T-helper 22 cell (primary cell): Measurements from ENCODE around the gene CACNA1A.
"Not testable (repeated sequence)": the region's sequence is repeated elsewhere in the genome, so short reads cannot be mapped to it uniquely, and the experiment has no call there.

Experiments used
- DNase-seq: peaks from one replicate; pipeline ENCODE4 v3.0.0-alpha.2; 2020; ENCODE audit warnings: low read depth

Gene CACNA1A

GRCh38 chr19:13506471-13506820 is at the start of gene CACNA1A:
CACNA1A (minus strand) TSS chr19:13506479; CDS start chr19:13506224, 255 bp downstream.
- DNase-seq = no peak

DNA sequence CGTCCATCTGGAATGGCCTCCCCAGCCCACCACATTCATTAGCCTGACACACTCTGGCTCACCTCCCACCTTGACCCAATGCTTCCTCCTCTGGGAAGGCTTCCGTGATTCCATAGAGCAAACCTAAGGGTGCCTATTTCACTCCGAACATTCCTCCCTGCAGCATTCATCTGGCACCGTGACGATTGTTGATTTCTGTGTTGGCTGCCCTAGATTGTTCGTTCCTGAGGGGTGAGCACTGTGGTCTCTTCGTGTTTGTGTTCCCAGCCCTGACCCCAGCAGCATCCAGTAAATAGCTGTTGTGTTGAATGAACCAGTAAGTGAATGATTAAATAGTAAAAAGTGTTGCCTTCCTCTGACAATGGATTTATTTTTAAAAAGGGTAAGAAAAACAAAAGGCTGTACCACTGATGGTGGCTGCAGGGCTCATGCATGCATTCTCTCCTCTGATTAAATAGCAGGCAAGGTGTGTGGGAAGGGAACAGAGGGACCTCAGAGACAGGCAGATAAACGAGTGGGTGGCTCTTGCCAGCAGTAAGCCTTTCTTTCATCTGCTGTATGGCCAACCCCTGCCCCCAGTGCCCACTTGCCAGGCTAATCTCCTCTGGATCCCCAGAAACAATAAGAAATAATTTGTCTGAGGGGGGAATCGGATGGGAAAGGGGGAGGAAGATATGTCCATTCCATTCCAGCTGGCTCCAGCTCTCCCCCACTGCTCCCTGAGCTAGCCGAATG is 48.4 kb upstream of the CACNA1A start:
- DNase-seq = no peak

DNA sequence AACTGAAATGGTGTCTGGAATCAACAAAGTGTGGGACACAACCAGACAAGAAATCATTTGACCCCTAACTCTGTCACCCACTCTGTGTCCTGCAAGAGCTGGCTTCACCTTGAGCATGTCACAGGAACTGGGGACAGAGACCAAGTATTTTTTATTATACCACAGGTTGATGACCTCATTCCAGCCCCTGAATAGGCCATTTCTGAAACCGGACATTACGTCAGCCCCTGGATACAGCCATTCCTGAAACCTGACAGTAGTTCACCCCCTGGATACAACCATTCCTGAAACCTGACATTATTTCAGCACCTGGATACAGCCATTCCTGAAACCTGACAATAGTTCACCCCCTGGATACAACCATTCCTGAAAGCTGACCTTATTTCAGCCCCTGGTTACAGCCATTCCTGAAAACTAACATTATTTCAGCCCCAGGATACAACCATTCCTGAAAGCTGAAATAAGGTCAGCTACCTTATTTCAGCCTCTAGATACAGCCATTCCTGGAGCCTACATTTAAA is 47.7 kb upstream of the CACNA1A start:
- DNase-seq = no peak

DNA sequence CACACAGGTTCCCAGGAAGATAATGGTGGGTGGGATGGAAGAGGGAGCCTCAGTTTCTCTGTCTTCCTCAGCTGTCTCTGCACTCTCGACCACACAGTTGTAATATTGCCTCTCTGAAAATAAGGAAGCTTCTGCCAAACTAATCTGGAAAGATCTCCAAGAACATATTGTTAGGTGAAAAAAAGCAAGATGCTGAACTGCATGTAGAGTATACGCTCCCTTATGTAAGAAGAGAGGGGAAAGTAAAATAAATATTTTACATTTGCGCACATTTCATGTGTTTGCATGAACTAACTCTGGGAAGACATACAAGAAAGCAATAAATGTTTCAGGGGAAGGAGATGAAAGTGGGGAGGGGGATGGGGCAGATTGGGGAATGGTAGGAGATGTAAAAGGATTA is 41.9 kb upstream of the CACNA1A start:
- no peak for DNase-seq

GRCh38 chr19:13547102-13547501 is 40.8 kb upstream of the CACNA1A start:
- DNase-seq = no peak

GRCh38 chr19:13544423-13544822 is 38.1 kb upstream of the CACNA1A start:
- no peak for DNase-seq

DNA sequence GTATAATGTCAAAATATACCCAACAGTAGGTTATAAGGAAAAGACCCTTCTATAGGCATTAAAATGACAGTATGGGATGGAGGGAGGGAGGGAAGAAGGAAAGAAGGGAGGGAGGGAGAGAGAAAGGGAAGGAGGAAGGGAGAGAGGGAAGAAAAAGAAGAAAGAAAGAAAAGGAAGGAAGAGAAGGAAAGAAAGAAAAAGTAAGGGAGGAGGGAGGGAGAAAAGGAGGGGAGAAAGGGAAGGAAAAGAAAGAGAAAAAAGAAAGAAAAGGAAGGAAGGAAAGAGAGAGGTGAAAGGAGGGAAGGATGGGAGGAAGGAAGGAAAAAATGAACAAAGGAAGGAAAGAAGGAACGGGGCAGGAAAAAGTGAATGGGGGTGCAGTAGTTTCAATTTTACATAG is 35.3 kb upstream of the CACNA1A start:
- no peak for DNase-seq

DNA sequence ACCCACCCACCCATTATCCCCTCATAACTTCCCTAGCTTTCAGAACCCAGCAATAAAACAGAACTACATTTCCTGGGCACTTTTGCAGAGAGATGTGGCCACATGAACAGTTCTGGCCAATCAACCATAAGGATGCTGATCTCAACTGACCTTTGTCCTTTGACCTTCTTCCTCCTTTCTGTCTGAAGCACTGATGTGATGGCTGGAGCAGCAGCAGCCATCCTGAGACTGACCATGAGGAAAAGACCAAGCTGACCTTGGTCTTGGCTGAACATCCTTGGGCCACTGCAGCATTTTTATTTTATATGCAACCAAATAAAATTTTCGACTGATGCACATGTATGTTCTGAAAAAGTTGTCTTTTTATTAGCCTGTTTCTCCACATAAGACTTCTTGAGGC is 33.1 kb upstream of the CACNA1A start:
- no peak for DNase-seq

DNA sequence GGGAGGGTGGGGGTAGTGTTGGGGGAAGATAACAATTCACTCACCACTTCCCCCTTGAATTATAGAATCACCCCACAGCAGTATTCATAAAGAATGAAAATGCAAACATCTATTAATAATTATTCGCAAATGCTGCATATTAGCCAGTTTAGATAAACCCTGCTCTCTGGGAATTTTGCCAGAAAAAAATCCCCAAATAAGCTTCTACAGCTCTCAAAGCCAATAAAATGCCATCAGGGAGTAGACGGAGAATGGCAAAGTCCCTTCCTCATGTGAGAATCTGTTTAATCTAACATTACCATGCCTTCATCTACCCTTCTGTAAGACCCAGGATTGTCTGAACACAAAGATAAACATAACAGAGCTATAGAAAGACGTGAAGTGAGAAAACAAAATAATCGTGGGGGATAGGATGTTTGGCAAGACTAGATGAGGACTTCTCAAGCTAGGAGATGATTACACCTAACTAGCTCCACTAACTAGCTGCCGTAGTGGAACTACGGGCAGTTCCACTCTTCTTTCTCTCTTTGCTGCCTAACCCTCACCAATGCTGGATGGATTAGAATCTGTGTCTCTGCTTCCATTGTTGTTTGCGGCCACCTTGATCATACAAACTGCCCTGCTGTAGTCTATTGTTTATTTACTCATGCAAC is 32.4 kb upstream of the CACNA1A start:
- DNase-seq = no peak

DNA sequence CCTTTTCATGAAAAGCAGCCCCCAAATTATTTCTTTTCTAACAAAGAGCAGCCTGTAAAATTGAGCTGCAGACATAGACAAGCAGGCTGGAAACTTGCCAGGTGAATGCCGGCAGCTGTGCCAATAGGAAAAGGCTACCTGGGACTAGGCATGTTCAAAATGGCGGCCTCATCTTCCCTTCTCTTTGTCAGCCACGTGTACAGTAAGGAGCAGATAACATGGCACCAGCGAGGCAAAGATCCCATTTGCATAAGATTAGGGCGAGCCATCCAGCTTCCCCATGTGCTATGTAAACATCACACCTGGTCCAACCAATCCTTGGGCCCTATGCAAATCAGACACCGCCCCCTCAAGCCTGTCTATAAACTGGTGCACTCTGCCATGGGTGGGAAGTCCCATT is 31.2 kb upstream of the CACNA1A start:
- DNase-seq = no peak

DNA sequence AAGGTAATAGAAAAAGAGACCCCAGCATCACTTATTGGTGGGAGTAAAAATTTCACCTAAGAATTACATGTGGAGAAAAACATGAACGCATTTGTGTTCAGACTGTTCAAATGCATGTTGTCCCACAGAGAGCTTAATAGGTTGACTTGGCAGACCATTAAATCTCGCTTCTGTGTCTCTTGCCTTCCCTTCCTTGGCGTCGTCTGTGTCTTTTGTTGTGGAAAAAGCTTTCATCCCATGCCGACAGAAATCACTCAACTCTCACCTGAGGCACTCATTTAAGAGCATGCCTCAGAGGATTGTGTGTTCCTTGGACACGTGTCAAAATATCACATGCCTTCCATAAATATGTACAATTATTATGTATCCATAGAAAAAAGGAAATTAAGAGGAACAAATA is 24.4 kb upstream of the CACNA1A start:
- DNase-seq = no peak

GRCh38 chr19:13529721-13530120 is 23.4 kb upstream of the CACNA1A start:
- not testable (repeated sequence) for DNase-seq

DNA sequence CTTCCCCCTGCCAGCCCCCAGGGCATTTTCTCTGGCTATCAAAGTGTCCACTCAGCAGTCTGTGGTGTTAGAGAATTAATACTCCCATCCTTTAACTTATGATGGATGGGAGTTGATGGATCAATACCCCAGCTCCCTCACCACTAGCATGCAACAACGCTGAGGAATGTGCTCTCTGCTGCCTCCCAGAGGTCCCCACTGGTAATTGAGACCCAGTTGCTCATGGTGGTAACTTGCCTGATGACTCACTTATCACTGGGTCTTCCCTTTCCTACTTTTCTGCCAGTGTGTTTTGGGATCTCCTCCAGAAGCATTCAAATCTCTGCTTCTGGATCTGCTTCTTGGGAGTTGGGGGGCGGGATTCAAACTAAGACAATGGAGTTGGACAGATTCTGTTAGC is 20.3 kb upstream of the CACNA1A start:
- no peak for DNase-seq

DNA sequence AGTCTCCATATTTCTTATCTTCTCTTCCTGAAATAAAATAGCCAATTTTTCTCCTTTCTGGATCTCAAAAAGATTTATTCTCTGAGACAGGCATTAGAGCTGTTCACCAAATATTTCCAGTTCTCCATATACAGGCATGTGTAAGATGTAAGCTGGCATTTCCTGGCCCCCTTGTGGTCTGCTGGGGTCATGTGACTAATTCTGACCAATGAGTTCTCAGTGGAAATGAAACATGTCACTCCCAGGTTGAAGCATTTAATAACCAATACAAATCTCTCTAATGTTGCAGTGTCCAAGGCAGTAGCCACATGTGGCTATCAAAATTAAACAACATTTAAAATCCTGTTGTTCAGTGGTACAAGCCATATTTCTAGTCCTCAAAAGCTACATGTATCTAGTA is 14.8 kb upstream of the CACNA1A start:
- DNase-seq = no peak

DNA sequence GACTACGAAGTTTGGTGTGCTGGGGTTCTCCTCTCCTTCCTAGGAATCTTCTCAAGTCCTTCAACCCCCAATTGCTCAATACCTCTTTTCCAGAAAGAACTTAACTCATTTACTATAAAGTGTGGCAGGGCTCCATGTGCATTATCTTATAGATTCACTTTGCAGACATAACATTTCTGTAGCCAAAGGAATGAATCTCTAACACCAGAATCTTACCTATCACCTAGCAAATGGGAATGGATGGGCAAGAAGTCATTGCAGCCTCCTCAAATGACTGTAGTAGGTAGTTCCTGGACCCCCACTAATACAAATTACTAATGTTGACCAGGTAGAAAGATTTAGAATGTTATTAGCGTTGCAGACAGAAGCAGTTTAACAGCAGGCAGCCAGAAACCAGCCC is 5.7 kb upstream of the CACNA1A start:
- no peak for DNase-seq

- no peak for DNase-seq
Observed at GRCh38 chr19:13507053-13507611, 853 bp upstream of the CACNA1A start.

GRCh38 chr19:13505761-13506470 is 363 bp downstream of the CACNA1A start:
- DNase-seq = no peak

DNA sequence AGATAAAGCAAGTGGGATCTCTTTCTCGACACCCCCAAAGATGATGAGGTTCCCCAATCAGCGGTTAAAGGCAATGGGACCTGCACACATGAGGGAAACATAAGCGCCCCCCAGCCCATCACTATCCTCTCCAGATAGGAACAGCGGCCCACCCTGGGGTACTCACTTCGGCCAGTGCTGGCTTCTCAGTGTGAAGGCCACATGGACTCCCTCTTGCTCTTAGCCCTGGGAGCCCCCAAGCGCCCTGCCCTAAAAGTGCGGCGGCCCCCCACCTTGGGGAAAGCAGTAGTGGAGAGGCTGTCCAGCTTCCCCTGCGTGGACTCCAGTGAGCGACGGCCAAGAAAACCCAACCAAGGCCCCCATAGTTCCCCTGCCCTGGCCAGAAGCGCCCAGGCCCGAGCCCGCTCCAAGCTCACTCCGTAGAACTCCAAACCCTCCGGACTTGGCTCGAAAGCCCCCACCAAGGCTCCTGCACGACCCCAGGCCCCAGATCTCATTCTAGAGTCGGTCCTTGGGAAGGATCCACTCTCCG is 1.0 kb downstream of the CACNA1A start:
- no peak for DNase-seq

GRCh38 chr19:13503570-13504235 is 2.6 kb downstream of the CACNA1A start:
- DNase-seq = no peak

DNA sequence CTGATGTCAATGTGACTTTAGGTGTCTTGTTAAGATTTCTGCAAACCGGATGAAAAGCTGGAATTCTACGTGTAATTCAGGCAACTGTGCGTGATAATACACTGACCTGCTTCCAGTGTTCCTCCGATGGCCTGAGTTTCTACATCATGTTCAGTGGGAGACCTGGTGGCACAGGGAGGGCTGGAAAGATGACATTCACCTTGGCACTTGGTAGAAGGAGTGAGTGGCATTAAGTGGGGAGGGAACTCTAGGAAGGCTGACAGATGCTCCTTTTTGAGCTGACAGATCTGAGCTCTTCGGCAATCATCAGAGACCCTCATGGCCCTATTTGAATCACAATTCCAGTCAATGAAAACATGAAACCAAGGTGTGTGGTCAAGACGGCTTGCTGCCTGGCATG is 4.0 kb downstream of the CACNA1A start:
- no peak for DNase-seq

- DNase-seq = no peak
Observed at GRCh38 chr19:13499692-13500091, 6.6 kb downstream of the CACNA1A start.
